Heart right ventricle (tissue), 16 donors: ENCODE results near the gene REM2. TPM values are rescaled to one million over a fixed set of nuclear protein-coding genes. Genes with fewer than 3 reads are reported as not detected.

ENCODE experiments used
- ATAC-seq, 8 donors: fragments of 200-7000 bp; cut with Tn5 transposase; one replicate each; pipeline ENCODE4 v1.9.1; 2020; ENCODE audit warnings: mild to moderate bottlenecking in 8 of 8, moderate library complexity in 8 of 8, moderate number of reproducible peaks in 1 of 8
- DNase-seq, 2 donors: peaks; one replicate each; pipeline ENCODE4 v3.0.0-alpha.2; 2020
- H3K27ac ChIP-seq, 10 donors: fragments of 200-600 bp; sonication (generic) in 2 of 10; one replicate each; pipeline versions ENCODE4 v1.5.0 to v1.8.0; 2020 to 2022; ENCODE audit warnings: mild to moderate bottlenecking in 3 of 10
- H3K27me3 ChIP-seq, 7 donors: fragments of 200-600 bp; one replicate each; pipeline ENCODE4 v1.8.0; 2021 to 2022; ENCODE audit warnings: mild to moderate bottlenecking in 2 of 7
- H3K36me3 ChIP-seq, 9 donors: fragments of 200-600 bp; sonication (generic) in 1 of 9; one replicate each; pipeline versions ENCODE4 v1.5.0 to v1.8.0; 2020 to 2022; ENCODE audit warnings: mild to moderate bottlenecking in 2 of 9
- H3K4me1 ChIP-seq, 9 donors: fragments of 200-600 bp; sonication (generic) in 1 of 9; one replicate each; pipeline versions ENCODE4 v1.5.0 to v1.8.0; 2020 to 2022; ENCODE audit warnings: mild to moderate bottlenecking in 4 of 9
- H3K4me3 ChIP-seq, 10 donors: fragments of 200-600 bp; sonication (generic) in 2 of 10; one replicate each; pipeline versions ENCODE4 v1.5.0 to v1.8.0; 2020 to 2022; ENCODE audit warnings: mild to moderate bottlenecking in 7 of 10, moderate library complexity in 2 of 10
- H3K9me3 ChIP-seq, 11 donors: fragments of 200-600 bp in 10 of 11; sonication (generic) in 2 of 11; one replicate each; pipeline versions ENCODE4 v1.5.0 to v1.8.0; 2013 to 2022; ENCODE audit warnings: mild to moderate bottlenecking in 2 of 11, control low read depth in 1 of 11, moderate library complexity in 1 of 11
- CTCF ChIP-seq, 9 donors: fragments of 200-600 bp; sonication (generic) in 2 of 9; IDR thresholded peaks; one replicate each; pipeline versions ENCODE4 v1.5.0 to v1.8.0; 2021 to 2022; ENCODE audit warnings: antibody characterized with exemption in 9 of 9, mild to moderate bottlenecking in 5 of 9, moderate library complexity in 1 of 9
- WGBS, 2 donors: extraction: QIAGEN DNeasy Blood & Tissue Kit; methylation state at CpG; one replicate each; pipeline ENCODE4 v1.1.7; 2013; ENCODE audit warnings: inconsistent platforms in 1 of 2; 5-methylcytosine and 5-hydroxymethylcytosine counted together
- intact Hi-C, 10 donors: fragments of 100-400 bp; cut with DNase I; formaldehyde crosslinking; loops; one replicate each; pipeline versions ENCODE4 v1.11.1 to v1.14.2; 2022
- polyA plus RNA-seq, 2 donors: library from polyadenylated mRNA; stranded (reverse); fragments of 200-250 nt; gene quantifications; one replicate each; pipeline ENCODE4 v1.2.3, GENCODE V29; 2013
- total RNA-seq, 10 donors: library from RNA; stranded (reverse); fragmentation: NEBNext Ultra II Directional in 3 of 10; extraction: Animal tissue kit (Norgen Biotek cat#: 25700) in 3 of 10; gene quantifications; one replicate each; pipeline versions ENCODE4 v1.2.1 to v1.2.4, GENCODE V29; 2021 to 2023
- donor health status: Arrhythmogenic right ventricular cardiomyopathy.
- donor health status: ischemic (EF 13 %, LVEDD 7.1; RV severe dilation, severe dysfunction).
- donor health status: healthy with polysubstance abuse.
- donor health status: DM: no; HTN: yes; CAD: no.
- donor health status: DM: no; HTN: no; CAD: no.
- donor health status: ischemic (EF 25% LVEDD 6.9; RV normal size, moderate dysfunction).
- donor health status: ischemic (EF 25% LVEDD 5.7; RV mildly dilated, moderate dysfunction).
- donor health status: healthy.
- donor health status: DM: yes; HTN: yes; CAD: no.
- donor health status: Ischemic cardiomyopathy.
- donor health status: ischemic (EF 35%, LVEDD 5.7; RV mildly dilated, moderate dysfunction).
- donor health status: nonischemic (EF 11% LVEDD 7.7; RV severe dilation, severe dysfunction).
- donor health status: DM: yes; HTN: yes; CAD: no.
- donor health status: PGD.
- donor health status: ischemic (EF 29% LVEDD 5.4; RV normal size, mild dysfunction).
- donor health status: nonischemic (EF 23%, LVEDD 6.1; RV moderate dilation, normal function).

REM2 gene
- total and polyA plus RNA-seq, 12 donors = 0.07 to 0.25 (median 0.18) TPM; not detected in 6

- peak overlapping the region in 7 of 10 donors; percentile 1 to 54 (median 27) for H3K27ac ChIP-seq
- peak in 4 of 9 donors; percentile 6 to 21 (median 14) for TF ChIP-seq CTCF (IDR thresholded peaks at IDR 0.05)
- H3K4me3 ChIP-seq = peak overlapping the region; percentile 33 to 67 (median 58)
- 5% methylated on average over 76 to 77 of the region's 77 CpGs for WGBS, 2 donors
- no peaks in the 10 kb centered on the region for H3K36me3 ChIP-seq
- H3K4me1 ChIP-seq = peaks cover 0 to 31% (median 7%) of the 10 kb centered on the region in 9 donors
- ATAC-seq (peak; percentile 77 to 92 (median 80)), DNase-seq (peak; percentile 70 to 77)
- H3K27me3 ChIP-seq = peaks cover 0 to 10% (median 3%) of the 10 kb centered on the region in 7 donors
- intact Hi-C loops = no loop called here
- H3K9me3 ChIP-seq = no peaks in the 10 kb centered on the region
Measured at GRCh38 chr14:22886500-22887259, 3.7 kb downstream of the REM2 start.

- intact Hi-C loops = no loop called here
- Histone ChIP-seq H3K36me3 (no peaks in the 10 kb centered on the region), H3K27ac (peak overlapping the region in 6 of 10 donors; percentile 1 to 54 (median 30)), H3K27me3 (peaks cover 0 to 10% (median 3%) of the 10 kb centered on the region in 7 donors), H3K4me3 (peak overlapping the region; percentile 33 to 67 (median 58)), H3K4me1 (peaks cover 0 to 27% (median 7%) of the 10 kb centered on the region in 9 donors), H3K9me3 (no peaks in the 10 kb centered on the region)
- DNase-seq (no peak), ATAC-seq (peak in 7 of 8 donors; percentile 24 to 58 (median 34))
- TF ChIP-seq CTCF (IDR thresholded peaks at IDR 0.05) = no peak
- WGBS, 2 donors = 33 to 36% methylated on average over 11 of the region's 11 CpGs
Measured at GRCh38 chr14:22887260-22887989, 4.4 kb downstream of the REM2 start.

- ATAC-seq (no peak), DNase-seq (no peak)
- no peak for TF ChIP-seq CTCF (IDR thresholded peaks at IDR 0.05)
- intact Hi-C loops = no loop called here
- Histone ChIP-seq H3K36me3 (no peaks in the 10 kb centered on the region), H3K9me3 (no peaks in the 10 kb centered on the region), H3K27me3 (peaks cover 0 to 10% (median 3%) of the 10 kb centered on the region in 7 donors), H3K4me3 (no peak overlapping the region), H3K4me1 (peaks cover 0 to 23% (median 7%) of the 10 kb centered on the region in 9 donors), H3K27ac (peak overlapping the region in 1 of 10 donors; percentile 54)
- 77 to 81% methylated on average over 5 of the region's 5 CpGs for WGBS, 2 donors
Measured at GRCh38 chr14:22887990-22888378, 5.0 kb downstream of the REM2 start.

- peaks cover 0 to 23% (median 7%) of the 10 kb centered on the region in 9 donors for H3K4me1 ChIP-seq
- no peaks in the 10 kb centered on the region for H3K9me3 ChIP-seq
- ATAC-seq (no peak), DNase-seq (no peak)
- peaks cover 0 to 10% (median 0%) of the 10 kb centered on the region in 7 donors for H3K27me3 ChIP-seq
- no peak overlapping the region for H3K4me3 ChIP-seq
- WGBS, 2 donors = 85 to 86% methylated on average over 4 of the region's 4 CpGs
- H3K36me3 ChIP-seq = peaks cover 0 to 3% (median 0%) of the 10 kb centered on the region in 9 donors
- no peak for TF ChIP-seq CTCF (IDR thresholded peaks at IDR 0.05)
- H3K27ac ChIP-seq = no peak overlapping the region
- intact Hi-C loops = no loop called here
Measured at GRCh38 chr14:22888662-22889061, 5.6 kb downstream of the REM2 start.
